Small intestine (tissue), 7 donors: ENCODE measurements around the gene MIF. TPM values are rescaled to one million over a fixed set of nuclear protein-coding genes. Genes with fewer than 3 reads are reported as not detected.
"Not testable (repeated sequence)": the region's sequence is repeated elsewhere in the genome, so short reads cannot be mapped to it uniquely, and the experiment has no call there.

Experiments used
- DNase-seq, 2 donors: peaks; one replicate each; pipeline versions ENCODE4 v3.0.0 to v3.0.0-alpha.2; 2013
- FAIRE-seq: peaks from 2 replicates; lab custom pipeline; 2012; peaks lifted over from hg19 to GRCh38; lab: Jason Lieb, UNC
- H3K27ac ChIP-seq, 3 donors: one replicate each; pipeline ENCODE4 v1.5.1; 2013; ENCODE audit warnings: low read length in 2 of 3, mild to moderate bottlenecking in 2 of 3, control low read depth in 1 of 3, inconsistent platforms in 1 of 3, low read depth in 1 of 3, moderate library complexity in 1 of 3
- H3K27me3 ChIP-seq, 3 donors: one replicate each; pipeline ENCODE4 v1.6.1; 2013; ENCODE audit warnings: low read length in 3 of 3, inconsistent platforms in 1 of 3; ENCODE audit not compliant: control insufficient read depth in 3 of 3, insufficient read depth in 3 of 3
- H3K36me3 ChIP-seq, 3 donors: one replicate each; pipeline ENCODE4 v1.6.1; 2013; ENCODE audit warnings: low read length in 3 of 3, inconsistent platforms in 1 of 3, low read depth in 1 of 3, mild to moderate bottlenecking in 1 of 3, moderate library complexity in 1 of 3; ENCODE audit not compliant: control insufficient read depth in 3 of 3, insufficient read depth in 2 of 3
- H3K4me1 ChIP-seq, 3 donors: one replicate each; pipeline ENCODE4 v1.6.1; 2013; ENCODE audit warnings: low read length in 2 of 3, inconsistent platforms in 1 of 3, low read depth in 1 of 3, mild to moderate bottlenecking in 1 of 3, moderate library complexity in 1 of 3; ENCODE audit not compliant: control insufficient read depth in 3 of 3, insufficient read depth in 2 of 3
- H3K4me3 ChIP-seq, 3 donors: one replicate each; pipeline ENCODE4 v1.5.1; 2013; ENCODE audit warnings: low read length in 3 of 3, control low read depth in 1 of 3, inconsistent platforms in 1 of 3, low read depth in 1 of 3, mild to moderate bottlenecking in 1 of 3, moderate library complexity in 1 of 3
- H3K9me3 ChIP-seq, 2 donors: one replicate each; pipeline ENCODE4 v1.6.1; 2013; ENCODE audit warnings: low read depth in 1 of 2, low read length in 1 of 2; ENCODE audit not compliant: control insufficient read depth in 2 of 2, insufficient read depth in 1 of 2
- WGBS, 3 donors: extraction: QIAGEN DNeasy Blood & Tissue Kit; methylation state at CpG; one replicate each; pipeline ENCODE4 v1.1.7; 2013; 5-methylcytosine and 5-hydroxymethylcytosine counted together
- polyA plus RNA-seq, 4 donors: library from polyadenylated mRNA; stranded (reverse) in 3 of 4; unstranded in 1 of 4; fragments of 200-250 nt in 3 of 4; fragments of 120-200 nt in 1 of 4; gene quantifications; one replicate each; pipeline versions ENCODE4 v1.2.1 to v1.2.3, GENCODE V29; 2013
- donor health status: healthy with polysubstance abuse.
- donor health status: control.
- donor health status: control.
- donor health status: Bipolar disorder and iron deficiency.
- donor health status: healthy.

MIF gene
- polyA plus RNA-seq, 4 donors: 335 to 743 (median 449) TPM

- no peaks in the 10 kb centered on the region for H3K27me3 ChIP-seq
- H3K4me3 ChIP-seq: no peak overlapping the region
- FAIRE-seq (no peak), DNase-seq (no peak)
- peaks cover 0 to 7% (median 0%) of the 10 kb centered on the region in 3 donors for H3K36me3 ChIP-seq
- 72 to 86% (median 81%) methylated on average over 3 of the region's 3 CpGs for WGBS, 3 donors
- H3K9me3 ChIP-seq: no peaks in the 10 kb centered on the region
- no peak overlapping the region for H3K27ac ChIP-seq
- H3K4me1 ChIP-seq: peaks cover 0 to 43% (median 8%) of the 10 kb centered on the region in 3 donors
Observed at GRCh38 chr22:23910496-23911190, 16.5 kb downstream of the MIF start.

GRCh38 chr22:23911318-23911980, 17.3 kb downstream of the MIF start:
- no peak for DNase-seq
- 90 to 96% (median 92%) methylated on average over 12 of the region's 12 CpGs for WGBS, 3 donors
- Histone ChIP-seq H3K9me3 (no peaks in the 10 kb centered on the region), H3K27ac (no peak overlapping the region), H3K36me3 (peaks cover 0 to 7% (median 0%) of the 10 kb centered on the region in 3 donors), H3K4me1 (peaks cover 0 to 45% (median 8%) of the 10 kb centered on the region in 3 donors), H3K27me3 (no peaks in the 10 kb centered on the region), H3K4me3 (no peak overlapping the region)
- FAIRE-seq: no peak

GRCh38 chr22:23912293-23912903, 18.2 kb downstream of the MIF start:
- FAIRE-seq (no peak), DNase-seq (no peak)
- no peaks in the 10 kb centered on the region for H3K9me3 ChIP-seq
- 85 to 90% (median 85%) methylated on average over 9 of the region's 9 CpGs for WGBS, 3 donors
- H3K27ac ChIP-seq: no peak overlapping the region
- no peak overlapping the region for H3K4me3 ChIP-seq
- H3K27me3 ChIP-seq: no peaks in the 10 kb centered on the region
- H3K36me3 ChIP-seq: peaks cover 0 to 10% (median 0%) of the 10 kb centered on the region in 3 donors
- H3K4me1 ChIP-seq: peaks cover 0 to 45% (median 8%) of the 10 kb centered on the region in 3 donors

GRCh38 chr22:23913306-23913660, 19.1 kb downstream of the MIF start:
- Histone ChIP-seq H3K4me1 (peaks cover 0 to 40% (median 8%) of the 10 kb centered on the region in 3 donors), H3K27me3 (no peaks in the 10 kb centered on the region), H3K27ac (peak overlapping the region; percentile 72 to 91 (median 86)), H3K36me3 (peaks cover 0 to 6% (median 0%) of the 10 kb centered on the region in 3 donors), H3K9me3 (no peaks in the 10 kb centered on the region), H3K4me3 (peak overlapping the region in 2 of 3 donors; percentile 47 to 64)
- FAIRE-seq (no peak), DNase-seq (peak in 1 of 2 donors; percentile 31)
- 0 to 5% (median 0%) methylated on average over 1 of the region's 1 CpG for WGBS, 3 donors

GRCh38 chr22:23913661-23914353, 19.6 kb downstream of the MIF start:
- 0 to 1% (median 0%) methylated on average over 42 to 44 of the region's 44 CpGs for WGBS, 3 donors
- no peak for FAIRE-seq

GRCh38 chr22:23915290-23915689, 21.1 kb downstream of the MIF start:
- Histone ChIP-seq H3K27ac (peak overlapping the region; percentile 24 to 76 (median 44)), H3K4me3 (no peak overlapping the region), H3K27me3 (no peaks in the 10 kb centered on the region), H3K4me1 (peaks cover 0 to 20% (median 4%) of the 10 kb centered on the region in 3 donors), H3K36me3 (peaks cover 0 to 8% (median 7%) of the 10 kb centered on the region in 3 donors), H3K9me3 (no peaks in the 10 kb centered on the region)
- DNase-seq (peak; percentile 49 to 80), FAIRE-seq (no peak)
- 29 to 58% (median 40%) methylated on average over 3 of the region's 3 CpGs for WGBS, 3 donors

More at GRCh38 chr22:23913661-23914353, 19.6 kb downstream of the MIF start:
- Histone ChIP-seq H3K4me3 (peak overlapping the region; percentile 20 to 64 (median 47)), H3K36me3 (peaks cover 0 to 6% (median 4%) of the 10 kb centered on the region in 3 donors), H3K4me1 (peaks cover 0 to 35% (median 6%) of the 10 kb centered on the region in 3 donors), H3K27ac (peak overlapping the region; percentile 72 to 91 (median 86)), H3K9me3 (no peaks in the 10 kb centered on the region), H3K27me3 (no peaks in the 10 kb centered on the region)
- DNase-seq: peak; percentile 100

GRCh38 chr22:23920267-23920611, 26.1 kb downstream of the MIF start:
- 87 to 96% (median 90%) methylated on average over 1 of the region's 1 CpG for WGBS, 3 donors
- FAIRE-seq: not testable (repeated sequence)
- H3K27ac ChIP-seq: peak overlapping the region in 1 of 3 donors; percentile 77

More at GRCh38 chr22:23920267-23920611, 26.1 kb downstream of the MIF start:
- DNase-seq, H3K27me3 ChIP-seq, H3K4me3 ChIP-seq, H3K4me1 ChIP-seq: not testable (repeated sequence)
- peaks cover 0 to 10% of the 10 kb centered on the region in 2 donors for H3K9me3 ChIP-seq
- peaks cover 0 to 20% (median 11%) of the 10 kb centered on the region in 3 donors for H3K36me3 ChIP-seq
